Measurements from ENCODE around the gene HCN2.

DNA sequence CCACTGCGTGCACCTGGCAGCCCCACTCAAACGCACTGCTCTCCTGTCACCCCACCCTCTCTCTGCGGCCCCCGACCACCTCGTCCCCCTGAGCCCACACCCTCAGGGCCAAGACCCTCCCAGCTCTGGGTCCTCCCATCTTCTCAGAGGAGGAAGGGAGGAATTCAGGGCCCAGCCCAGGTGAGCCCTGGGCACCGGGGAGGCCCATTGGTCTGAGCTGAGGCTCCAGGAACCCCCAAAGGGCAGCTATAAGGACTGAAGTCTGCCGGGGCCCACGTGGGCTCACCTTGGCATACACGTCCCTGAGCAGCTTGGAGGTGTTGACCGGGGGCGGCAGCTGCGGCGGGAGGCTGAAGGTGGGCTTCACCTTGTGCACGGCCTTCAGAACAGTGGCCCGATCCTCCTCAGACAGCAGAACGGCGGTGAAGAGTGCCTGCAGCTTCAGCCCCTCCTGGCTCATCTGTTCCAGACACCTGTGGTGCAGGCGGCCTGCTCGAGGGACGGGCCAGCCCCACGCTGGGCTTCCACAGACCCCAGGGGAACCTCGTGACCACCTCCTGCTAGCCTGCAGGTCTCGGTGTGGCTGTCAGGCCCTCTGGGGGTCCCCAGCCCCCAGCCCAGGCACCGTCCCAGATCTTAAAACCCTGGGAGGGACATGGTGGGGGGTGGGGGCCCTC is 34.9 kb downstream of the HCN2 start:
- TF ChIP-seq, protein P1, sequence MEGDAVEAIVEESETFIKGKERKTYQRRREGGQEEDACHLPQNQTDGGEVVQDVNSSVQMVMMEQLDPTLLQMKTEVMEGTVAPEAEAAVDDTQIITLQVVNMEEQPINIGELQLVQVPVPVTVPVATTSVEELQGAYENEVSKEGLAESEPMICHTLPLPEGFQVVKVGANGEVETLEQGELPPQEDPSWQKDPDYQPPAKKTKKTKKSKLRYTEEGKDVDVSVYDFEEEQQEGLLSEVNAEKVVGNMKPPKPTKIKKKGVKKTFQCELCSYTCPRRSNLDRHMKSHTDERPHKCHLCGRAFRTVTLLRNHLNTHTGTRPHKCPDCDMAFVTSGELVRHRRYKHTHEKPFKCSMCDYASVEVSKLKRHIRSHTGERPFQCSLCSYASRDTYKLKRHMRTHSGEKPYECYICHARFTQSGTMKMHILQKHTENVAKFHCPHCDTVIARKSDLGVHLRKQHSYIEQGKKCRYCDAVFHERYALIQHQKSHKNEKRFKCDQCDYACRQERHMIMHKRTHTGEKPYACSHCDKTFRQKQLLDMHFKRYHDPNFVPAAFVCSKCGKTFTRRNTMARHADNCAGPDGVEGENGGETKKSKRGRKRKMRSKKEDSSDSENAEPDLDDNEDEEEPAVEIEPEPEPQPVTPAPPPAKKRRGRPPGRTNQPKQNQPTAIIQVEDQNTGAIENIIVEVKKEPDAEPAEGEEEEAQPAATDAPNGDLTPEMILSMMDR (IDR thresholded peaks at IDR 0.05) = no peak
- no peak for TF ChIP-seq POLR2A (IDR thresholded peaks at IDR 0.05)
- TF ChIP-seq POLR2AphosphoS5 (IDR thresholded peaks at IDR 0.05; ENCODE audit: insufficient read depth in 1 of 2, low read depth in 1 of 2) = no peak

Measured in vagina (tissue), 2 donors.